T-cell (primary cell): Measurements from ENCODE around the gene VASH1. TPM values are rescaled to one million over a fixed set of nuclear protein-coding genes. Genes with fewer than 3 reads are reported as not detected.

Source experiments
- ATAC-seq, 4 experiments: fragments of 200-7000 bp in 3 of 4; fragments of 150-1000 bp in 1 of 4; cut with Tn5 transposase; replicated peaks in 1 of 4; 1 replicate in 3 of 4; 2 replicates in 1 of 4; pipeline ENCODE4 v1.10.0; 2021; ENCODE audit warnings: moderate library complexity in 3 of 4, mild to moderate bottlenecking in 2 of 4, moderate number of reproducible peaks in 1 of 4
- CTCF ChIA-PET, 2 donors: fragments of 300-600 bp; sonication (Branson Sonifier 250); formaldehyde crosslinking; loops; one replicate each; lab custom pipeline; 2022; ENCODE audit warnings: antibody characterized with exemption in 2 of 2; lab: Charles Lee
- POLR2A ChIA-PET, 2 donors: fragments of 300-600 bp; sonication (Branson Sonifier 250); formaldehyde crosslinking; loops; one replicate each; lab custom pipeline; 2022; ENCODE audit warnings: antibody characterized with exemption in 2 of 2; lab: Charles Lee
- DNase-seq, 35 experiments: peaks; one replicate each; pipeline versions ENCODE4 v3.0.0 to v3.0.0-alpha.2; 2013 to 2023
- H3K27ac ChIP-seq: one replicate; pipeline ENCODE4 v1.5.1; 2013; ENCODE audit warnings: low read length
- H3K27me3 ChIP-seq, 2 experiments: replicated peaks in 1 of 2; 1 replicate in 1 of 2; 2 replicates in 1 of 2; pipeline versions ENCODE4 v1.6.1 to v1.7.0; 2013; ENCODE audit warnings: low read length in 1 of 2, mixed read lengths in 1 of 2; ENCODE audit not compliant: control insufficient read depth in 2 of 2, insufficient read depth in 2 of 2; ENCODE audit errors: extremely low read depth in 1 of 2
- H3K36me3 ChIP-seq, 2 donors: 1 replicate in 1 of 2; 2 replicates in 1 of 2; pipeline versions ENCODE4 v1.6.1 to v1.7.0; 2013; ENCODE audit warnings: low read length in 1 of 2; ENCODE audit not compliant: control insufficient read depth in 2 of 2, insufficient read depth in 1 of 2; ENCODE audit errors: extremely low read depth in 1 of 2
- H3K4me1 ChIP-seq, 2 experiments: 1 replicate in 1 of 2; 2 replicates in 1 of 2; pipeline versions ENCODE4 v1.6.1 to v1.7.0; 2013; ENCODE audit warnings: low read length in 2 of 2, mixed read lengths in 1 of 2; ENCODE audit not compliant: insufficient read depth in 2 of 2, control insufficient read depth in 1 of 2; ENCODE audit errors: extremely low read depth in 1 of 2
- H3K4me3 ChIP-seq, 2 donors: 1 replicate in 1 of 2; 2 replicates in 1 of 2; pipeline versions ENCODE4 v1.5.1 to v1.7.0; 2013; ENCODE audit warnings: mild to moderate bottlenecking in 2 of 2, low read length in 1 of 2, moderate library complexity in 1 of 2; ENCODE audit not compliant: control insufficient read depth in 1 of 2; ENCODE audit errors: extremely low read depth in 1 of 2
- H3K9me3 ChIP-seq: 2 replicates; pipeline ENCODE4 v1.7.0; 2013
- H3K27ac Mint-ChIP-seq, 2 donors: one replicate each; pipeline ENCODE4 v1.8.0; 2020 to 2021; ENCODE audit warnings: mild to moderate bottlenecking in 2 of 2, mixed read lengths in 2 of 2
- H3K27me3 Mint-ChIP-seq, 2 donors: one replicate each; pipeline ENCODE4 v1.8.0; 2021 to 2022; ENCODE audit warnings: mixed read lengths in 2 of 2
- H3K36me3 Mint-ChIP-seq: one replicate; pipeline ENCODE4 v1.8.0; 2021; ENCODE audit warnings: mixed read lengths
- H3K4me1 Mint-ChIP-seq, 3 donors: one replicate each; pipeline ENCODE4 v1.8.0; 2020 to 2022; ENCODE audit warnings: mixed read lengths in 3 of 3, mild to moderate bottlenecking in 1 of 3
- H3K4me3 Mint-ChIP-seq, 3 donors: one replicate each; pipeline ENCODE4 v1.8.0; 2020 to 2022; ENCODE audit warnings: mild to moderate bottlenecking in 3 of 3, mixed read lengths in 3 of 3, moderate library complexity in 3 of 3
- H3K9me3 Mint-ChIP-seq, 3 donors: one replicate each; pipeline ENCODE4 v1.8.0; 2020 to 2022; ENCODE audit warnings: mixed read lengths in 3 of 3
- WGBS: methylation state at CpG from one replicate; pipeline ENCODE4 v1.1.5; 2013; ENCODE audit warnings: missing lambda C conversion rate; ENCODE audit not compliant: insufficient coverage; 5-methylcytosine and 5-hydroxymethylcytosine counted together
- total RNA-seq, 35 experiments: library from RNA in 6 of 35; stranded (reverse) in 6 of 35; fragments of 120-200 nt in 1 of 35; gene quantifications; one replicate each; pipeline versions ENCODE4 v1.2.1 to v1.2.4 and lab custom pipeline; 2013 to 2026

The VASH1 gene
- total RNA-seq: 10 to 100 TPM in 3 of 5 donors, 1 to 10 TPM in 2; 3.8 to 14.9 (median 10.3) TPM
- 4.6 TPM for total RNA-seq (2013)
- 3.4 to 35.0 (median 12.5) reads per million in 29 experiments for total RNA-seq (lab: John Stamatoyannopoulos, UW)

DNA sequence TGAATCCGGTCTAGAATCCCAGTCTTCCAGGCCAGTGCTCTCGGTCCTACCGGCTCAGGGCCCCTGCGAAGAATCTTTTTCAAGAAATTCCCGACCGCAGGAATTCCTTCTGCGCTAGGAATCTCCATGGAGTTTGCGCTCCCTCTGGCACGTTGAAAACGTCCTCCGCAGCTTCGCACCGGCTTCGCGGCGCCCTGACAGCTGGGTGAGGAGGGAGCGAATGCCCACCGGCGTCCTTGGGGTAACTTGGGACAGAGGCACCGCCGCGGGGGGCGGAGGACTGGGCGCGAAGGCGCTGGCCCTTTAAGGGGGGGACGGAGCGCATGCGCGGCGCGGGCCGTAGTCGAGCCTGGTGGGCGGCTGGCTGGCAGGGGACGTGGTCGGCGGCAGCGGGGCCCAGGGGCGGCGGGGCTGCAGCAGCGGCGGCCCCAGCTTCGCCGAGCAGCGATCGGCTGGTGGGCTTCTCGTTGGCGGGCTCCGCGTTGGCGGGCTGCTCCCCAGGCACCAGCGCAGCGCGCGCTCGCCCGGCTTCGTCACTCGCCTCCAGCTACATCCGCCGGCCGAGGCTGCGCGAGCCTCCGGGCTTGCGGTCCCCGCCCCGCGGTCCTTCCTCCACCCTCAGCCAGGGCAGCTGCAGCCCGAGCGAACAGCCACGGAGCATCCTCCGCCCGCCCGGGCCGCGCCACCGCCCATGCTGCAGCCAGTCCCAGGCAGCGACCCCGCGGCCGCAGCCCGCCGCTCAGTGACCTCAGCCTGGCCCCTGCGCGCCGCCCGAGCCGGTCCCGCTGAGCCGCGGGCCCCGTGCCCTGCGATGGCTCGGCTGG is at the start of gene VASH1:
TSS of gene VASH1 (plus strand) at position 333 of the 824 bp plus-strand sequence. CDS start 1,354 bp downstream, outside the sequence.
- ChIA-PET CTCF (no interaction called here), POLR2A (interaction anchor here in 1 of 2 donors (0.6 kb wide), 1 partner anchor 338 kb away, joined by 3 read pairs; no protein-coding TSS in a partner anchor)
- peak within 1 kb of the TSS in 1 of 2 donors; percentile 34 for H3K27ac Mint-ChIP-seq
- peaks cover 2 to 18% of the 10 kb centered on the region in 2 experiments for H3K4me1 ChIP-seq
- no peaks in the 10 kb centered on the region for H3K9me3 ChIP-seq
- H3K36me3 Mint-ChIP-seq: no peaks in the 10 kb centered on the region
- H3K4me1 Mint-ChIP-seq: peaks cover 19 to 32% (median 28%) of the 10 kb centered on the region in 3 donors
- H3K36me3 ChIP-seq: no peaks in the 10 kb centered on the region
- peak; percentile 78 to 89 (median 82) for ATAC-seq
- peak within 1 kb of the TSS; percentile 77 to 85 (median 84) for H3K4me3 Mint-ChIP-seq
- H3K4me3 ChIP-seq: peak within 1 kb of the TSS; percentile 48 to 76
- peak in 26 of 35 experiments; percentile 9 to 62 (median 26) for DNase-seq
- H3K27me3 ChIP-seq: peaks cover 3 to 19% of the 10 kb centered on the region in 2 experiments
- H3K27ac ChIP-seq: no peak within 1 kb of the TSS
- WGBS: 1% methylated on average over 96 of the region's 96 CpGs
- peaks cover 26 to 29% of the 10 kb centered on the region in 2 donors for H3K27me3 Mint-ChIP-seq
- H3K9me3 Mint-ChIP-seq: no peaks in the 10 kb centered on the region

DNA sequence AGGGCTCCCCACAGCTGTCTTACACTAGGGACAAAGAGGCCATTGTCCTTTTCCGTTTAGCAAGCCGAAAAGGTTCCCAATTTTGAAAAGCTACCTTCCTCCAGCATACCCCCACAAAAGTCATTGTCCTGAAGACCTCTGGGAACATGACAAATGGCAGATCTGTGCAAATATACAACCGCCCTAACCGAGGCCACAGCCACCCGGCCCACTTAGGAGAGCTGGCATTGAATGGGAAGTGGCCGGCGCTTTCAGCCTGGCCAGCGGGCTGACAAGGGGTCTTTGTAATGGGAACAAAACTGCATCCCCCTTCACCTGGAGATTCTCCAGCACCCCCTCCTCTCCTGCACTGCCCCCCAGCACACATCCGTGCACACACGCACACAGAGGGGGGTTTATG is 48.1 kb upstream of the VASH1 start:
- POLR2A ChIA-PET: no interaction called here
- 47% methylated on average over 2 of the region's 10 CpGs for WGBS
- H3K27me3 Mint-ChIP-seq: peaks cover 18 to 23% of the 10 kb centered on the region in 2 donors

DNA sequence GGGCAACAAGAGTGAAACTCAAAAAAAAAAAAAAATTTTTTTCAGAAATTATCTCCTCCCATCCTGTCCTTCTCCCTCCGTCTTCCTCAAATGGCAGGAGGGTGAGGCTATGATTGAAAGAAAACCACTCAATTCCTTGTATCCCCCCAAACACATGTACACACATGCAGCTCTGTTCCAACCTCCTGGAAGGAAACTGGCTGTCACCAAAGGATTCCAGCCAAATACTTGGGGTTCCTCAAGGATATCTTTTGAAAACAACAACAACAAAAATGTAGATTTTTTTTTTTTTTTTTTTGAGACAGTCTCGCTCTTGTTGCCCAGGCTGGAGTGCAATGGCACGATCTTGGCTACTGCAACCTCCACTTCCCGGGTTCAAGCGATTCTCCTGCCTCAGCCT is 46.8 kb upstream of the VASH1 start:
- 83% methylated on average over 2 of the region's 5 CpGs for WGBS
- Mint-ChIP-seq H3K9me3 (no peaks in the 10 kb centered on the region), H3K27ac (no peak overlapping the region), H3K36me3 (no peaks in the 10 kb centered on the region), H3K27me3 (peaks cover 21 to 23% of the 10 kb centered on the region in 2 donors), H3K4me3 (no peak overlapping the region), H3K4me1 (no peaks in the 10 kb centered on the region)
- DNase-seq: no peak
- Histone ChIP-seq H3K36me3 (no peaks in the 10 kb centered on the region), H3K9me3 (no peaks in the 10 kb centered on the region), H3K4me3 (no peak overlapping the region), H3K4me1 (no peaks in the 10 kb centered on the region), H3K27me3 (peaks cover 0 to 19% of the 10 kb centered on the region in 2 experiments), H3K27ac (no peak overlapping the region)
- CTCF ChIA-PET: interaction anchor here (0.5 to 0.7 kb wide), 4 partner anchors 70 to 354 kb away, joined by 3 to 5 read pairs (median 4); no protein-coding TSS in a partner anchor
- POLR2A ChIA-PET: no interaction called here
- ATAC-seq: no peak

More for the DNA sequence above, 48.1 kb upstream of the VASH1 start:
- H3K4me1 Mint-ChIP-seq: no peaks in the 10 kb centered on the region
- ATAC-seq (no peak), DNase-seq (no peak)
- no peak overlapping the region for H3K27ac ChIP-seq
- no peaks in the 10 kb centered on the region for H3K4me1 ChIP-seq
- H3K36me3 Mint-ChIP-seq: no peaks in the 10 kb centered on the region
- CTCF ChIA-PET: no interaction called here
- H3K9me3 Mint-ChIP-seq: no peaks in the 10 kb centered on the region
- H3K27ac Mint-ChIP-seq: no peak overlapping the region
- H3K4me3 ChIP-seq: no peak overlapping the region
- H3K9me3 ChIP-seq: no peaks in the 10 kb centered on the region
- H3K4me3 Mint-ChIP-seq: no peak overlapping the region
- H3K27me3 ChIP-seq: peaks cover 0 to 20% of the 10 kb centered on the region in 2 experiments
- no peaks in the 10 kb centered on the region for H3K36me3 ChIP-seq

DNA sequence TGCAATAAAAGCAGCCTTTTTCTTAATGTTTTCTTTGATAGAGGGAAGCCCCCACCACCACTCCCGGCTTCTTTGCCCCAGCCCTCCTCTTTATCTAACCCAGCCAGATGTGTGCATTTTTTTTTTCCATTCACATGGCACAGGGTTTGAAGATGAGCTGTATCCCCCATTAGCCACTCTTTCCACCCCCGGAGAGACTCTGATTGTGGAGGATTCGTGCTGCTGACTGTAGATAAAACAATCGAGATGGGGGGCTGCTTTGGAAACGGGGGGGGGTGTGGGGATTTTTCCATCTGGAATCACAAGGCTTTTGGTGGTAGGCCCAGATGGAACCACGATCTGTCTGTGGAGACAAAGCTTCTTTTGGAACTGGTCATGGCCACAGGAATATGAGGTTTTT is 46.2 kb upstream of the VASH1 start:
- H3K4me1 Mint-ChIP-seq: peaks cover 0 to under 1% (median under 1%) of the 10 kb centered on the region in 3 donors
- H3K9me3 Mint-ChIP-seq: no peaks in the 10 kb centered on the region
- 40% methylated on average over 1 of the region's 6 CpGs for WGBS
- H3K36me3 ChIP-seq: no peaks in the 10 kb centered on the region
- H3K4me3 Mint-ChIP-seq: no peak overlapping the region
- DNase-seq (no peak), ATAC-seq (no peak)
- H3K9me3 ChIP-seq: no peaks in the 10 kb centered on the region
- ChIA-PET CTCF (interaction anchor here (0.5 to 1.8 kb wide), 4 partner anchors 7 to 131 kb away, joined by 3 to 6 read pairs (median 4); no protein-coding TSS in a partner anchor), POLR2A (interaction anchor here in 1 of 2 donors (0.6 kb wide), 2 partner anchors 154 to 483 kb away, joined by 3 to 7 read pairs; no protein-coding TSS in a partner anchor)
- H3K36me3 Mint-ChIP-seq: no peaks in the 10 kb centered on the region
- H3K27ac Mint-ChIP-seq: no peak overlapping the region
- H3K4me1 ChIP-seq: no peaks in the 10 kb centered on the region
- H3K27ac ChIP-seq: no peak overlapping the region
- H3K4me3 ChIP-seq: no peak overlapping the region
- peaks cover 23 to 24% of the 10 kb centered on the region in 2 donors for H3K27me3 Mint-ChIP-seq
- peaks cover 0 to 24% of the 10 kb centered on the region in 2 experiments for H3K27me3 ChIP-seq

DNA sequence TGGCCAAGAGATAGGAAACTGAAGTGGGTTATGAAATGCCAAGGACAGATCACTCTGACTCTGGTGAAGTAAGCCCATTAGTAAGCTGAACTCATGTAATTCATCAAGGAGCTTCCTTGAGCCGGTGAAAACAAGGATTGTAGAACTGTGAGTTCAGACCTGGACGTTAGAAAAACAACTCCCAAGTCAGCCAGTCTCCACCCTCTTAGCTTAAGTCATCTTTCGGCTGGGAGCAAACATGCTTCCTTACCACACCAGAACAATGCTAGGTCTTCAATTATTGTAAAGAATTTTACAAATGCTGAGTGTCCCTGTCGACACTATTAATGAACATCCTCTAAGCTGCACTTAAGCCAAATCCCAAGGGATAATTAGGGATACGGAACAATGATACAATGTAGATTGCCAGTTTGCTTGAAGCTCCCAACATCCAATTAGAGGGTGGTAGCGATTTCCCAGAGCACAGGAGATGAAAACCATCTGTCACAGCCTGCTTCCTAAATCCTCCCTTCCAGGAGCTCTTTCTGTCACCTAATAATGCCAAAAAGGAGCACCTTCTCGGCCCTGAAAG is 45.7 kb upstream of the VASH1 start:
- Histone ChIP-seq H3K4me1 (no peaks in the 10 kb centered on the region), H3K36me3 (no peaks in the 10 kb centered on the region), H3K9me3 (no peaks in the 10 kb centered on the region), H3K27ac (no peak overlapping the region), H3K27me3 (peaks cover 0 to 26% of the 10 kb centered on the region in 2 experiments), H3K4me3 (no peak overlapping the region)
- Mint-ChIP-seq H3K4me3 (no peak overlapping the region), H3K9me3 (no peaks in the 10 kb centered on the region), H3K4me1 (peaks cover 0 to 6% (median 6%) of the 10 kb centered on the region in 3 donors), H3K36me3 (no peaks in the 10 kb centered on the region), H3K27me3 (peaks cover 23 to 27% of the 10 kb centered on the region in 2 donors), H3K27ac (no peak overlapping the region)
- CTCF ChIA-PET: interaction anchor here in 1 of 2 donors (0.7 to 1.8 kb wide), 2 partner anchors 8 to 69 kb away, joined by 4 to 6 read pairs; no protein-coding TSS in a partner anchor
- no peak for DNase-seq
- ATAC-seq: no peak
- WGBS: 60% methylated on average over 1 of the region's 7 CpGs
- POLR2A ChIA-PET: interaction anchor here in 1 of 2 donors (0.6 kb wide), 2 partner anchors 153 to 482 kb away, joined by 3 to 7 read pairs; no protein-coding TSS in a partner anchor

DNA sequence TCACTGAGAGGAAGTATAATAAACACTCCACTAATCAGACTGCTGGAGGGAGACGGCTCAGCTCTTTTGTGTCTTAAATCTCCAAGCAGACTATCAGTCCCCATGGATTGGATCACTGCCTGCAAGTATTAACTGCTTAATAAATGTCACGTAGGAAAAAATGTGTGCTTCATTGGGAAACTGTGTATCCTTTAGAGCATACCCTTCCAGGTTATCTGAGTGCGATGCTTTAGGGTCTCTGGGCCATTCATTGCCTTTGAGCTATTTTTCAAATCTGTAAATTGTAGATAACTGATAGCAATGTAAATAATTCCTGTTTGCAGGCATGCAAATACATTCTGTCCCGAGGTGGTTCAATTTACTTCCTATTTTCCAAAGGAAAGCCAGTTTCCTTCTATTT is 45.0 kb upstream of the VASH1 start:
- H3K9me3 Mint-ChIP-seq: no peaks in the 10 kb centered on the region

More for the DNA sequence above, 45.0 kb upstream of the VASH1 start:
- no peak overlapping the region for H3K4me3 ChIP-seq
- Mint-ChIP-seq H3K4me3 (no peak overlapping the region), H3K27me3 (peaks cover 23 to 27% of the 10 kb centered on the region in 2 donors), H3K36me3 (no peaks in the 10 kb centered on the region), H3K4me1 (peaks cover 0 to 7% (median 7%) of the 10 kb centered on the region in 3 donors), H3K27ac (no peak overlapping the region)
- no peak overlapping the region for H3K27ac ChIP-seq
- no peak for DNase-seq
- no CpG with 5 or more reads among the region's 4 CpGs for WGBS
- H3K36me3 ChIP-seq: no peaks in the 10 kb centered on the region
- no peaks in the 10 kb centered on the region for H3K9me3 ChIP-seq
- no peak for ATAC-seq
- ChIA-PET CTCF (interaction anchor here (1.3 to 1.8 kb wide), 2 partner anchors 9 to 67 kb away, joined by 5 to 6 read pairs; no protein-coding TSS in a partner anchor), POLR2A (no interaction called here)
- no peaks in the 10 kb centered on the region for H3K4me1 ChIP-seq
- peaks cover 0 to 27% of the 10 kb centered on the region in 2 experiments for H3K27me3 ChIP-seq
